ENCODE data around the gene ACOXL. TPM values are rescaled to one million over a fixed set of nuclear protein-coding genes. Genes with fewer than 3 reads are reported as not detected.

The ACOXL gene
- total RNA-seq, 1 donor from 2014 or later: not detected

DNA sequence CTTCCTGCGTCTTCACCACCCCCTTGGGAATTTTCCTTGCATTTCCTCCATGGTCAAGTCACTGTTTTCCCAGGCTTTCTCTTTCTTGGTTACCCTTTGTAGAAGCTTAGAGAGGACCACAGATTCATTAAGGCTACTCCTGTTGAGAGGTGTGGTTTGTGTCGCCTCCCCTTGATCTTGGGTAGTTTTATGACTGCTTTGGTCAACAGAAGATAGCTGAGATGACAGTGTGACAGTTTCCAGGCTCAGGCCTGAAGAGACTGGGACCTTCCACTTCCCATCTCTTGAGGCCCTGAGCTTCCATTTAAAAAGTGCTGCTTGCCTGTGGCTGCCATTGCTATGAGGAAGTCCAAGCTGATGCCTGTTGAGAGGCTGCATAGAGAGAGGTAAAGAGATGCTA is 5.4 kb downstream of the ACOXL start:
- Histone ChIP-seq H3K4me3 (ENCODE audit: low read length in 3 of 3) (no peak overlapping the region), H3K27ac (ENCODE audit: low read depth, low read length) (no peak overlapping the region), H3K36me3 (ENCODE audit: control insufficient read depth in 3 of 3, insufficient read depth in 3 of 3, low read length in 3 of 3) (no peaks in the 10 kb centered on the region), H3K4me1 (ENCODE audit: control insufficient read depth in 3 of 3, insufficient read depth in 3 of 3, low read length in 3 of 3) (peaks cover 0 to 5% (median 2%) of the 10 kb centered on the region in 3 donors), H3K9me3 (ENCODE audit: control insufficient read depth in 3 of 3, low read length in 3 of 3) (peaks cover 0 to 2% (median 0%) of the 10 kb centered on the region in 3 donors), H3K27me3 (ENCODE audit: control insufficient read depth in 3 of 3, insufficient read depth in 3 of 3, low read length in 3 of 3) (peaks cover 27 to 42% (median 36%) of the 10 kb centered on the region in 3 donors), H3K9ac (ENCODE audit: low read depth in 1 of 3, low read length in 3 of 3) (no peak overlapping the region)

DNA sequence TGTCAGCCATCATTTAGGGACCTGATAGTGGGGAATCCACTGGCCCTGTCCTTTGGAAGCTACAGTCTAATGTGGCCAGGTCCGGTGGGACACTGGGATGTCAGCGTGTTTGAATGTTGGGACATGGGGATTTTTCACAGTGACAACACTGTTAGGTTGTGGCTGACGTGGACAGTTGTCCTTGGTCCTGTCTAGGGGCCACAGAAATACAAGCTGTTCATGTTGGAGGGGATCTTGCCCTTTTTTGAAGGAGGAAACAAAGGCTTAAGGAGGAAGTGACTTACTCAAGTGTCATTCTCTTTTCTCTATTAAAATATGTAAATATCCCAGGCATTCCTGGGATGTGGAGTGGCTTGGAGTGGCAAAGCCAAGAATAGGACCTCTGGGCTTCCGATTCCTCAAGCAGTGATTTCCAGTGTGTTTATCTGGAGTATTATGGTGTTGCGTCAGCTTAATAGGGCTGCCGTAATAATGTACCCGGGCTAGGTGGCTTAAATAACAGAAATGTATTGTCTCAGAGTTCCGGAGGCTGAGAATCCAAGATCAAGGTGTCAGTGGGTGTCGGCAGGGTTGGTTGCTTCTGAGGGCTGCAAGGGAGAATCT is 8.5 kb downstream of the ACOXL start:
- Histone ChIP-seq H3K36me3 (ENCODE audit: control insufficient read depth in 3 of 3, insufficient read depth in 3 of 3, low read length in 3 of 3) (no peaks in the 10 kb centered on the region), H3K27me3 (ENCODE audit: control insufficient read depth in 3 of 3, insufficient read depth in 3 of 3, low read length in 3 of 3) (peaks cover under 1 to 17% (median 16%) of the 10 kb centered on the region in 3 donors), H3K9ac (ENCODE audit: low read depth in 1 of 3, low read length in 3 of 3) (no peak overlapping the region), H3K9me3 (ENCODE audit: control insufficient read depth in 3 of 3, low read length in 3 of 3) (peaks cover 0 to 2% (median 0%) of the 10 kb centered on the region in 3 donors), H3K4me3 (ENCODE audit: low read length in 3 of 3) (no peak overlapping the region), H3K4me1 (ENCODE audit: control insufficient read depth in 3 of 3, insufficient read depth in 3 of 3, low read length in 3 of 3) (no peaks in the 10 kb centered on the region), H3K27ac (ENCODE audit: low read depth, low read length) (no peak overlapping the region)

GRCh38 chr2:110741491-110741980 is 9.2 kb downstream of the ACOXL start:
- H3K27ac ChIP-seq (ENCODE audit: low read depth, low read length): no peak overlapping the region
- H3K9me3 ChIP-seq (ENCODE audit: control insufficient read depth in 3 of 3, low read length in 3 of 3): peaks cover 0 to 2% (median 0%) of the 10 kb centered on the region in 3 donors
- no peaks in the 10 kb centered on the region for H3K36me3 ChIP-seq (ENCODE audit: control insufficient read depth in 3 of 3, insufficient read depth in 3 of 3, low read length in 3 of 3)
- H3K27me3 ChIP-seq (ENCODE audit: control insufficient read depth in 3 of 3, insufficient read depth in 3 of 3, low read length in 3 of 3): peaks cover 0 to 20% (median 12%) of the 10 kb centered on the region in 3 donors
- no peak overlapping the region for H3K4me3 ChIP-seq (ENCODE audit: low read length in 3 of 3)
- H3K4me1 ChIP-seq (ENCODE audit: control insufficient read depth in 3 of 3, insufficient read depth in 3 of 3, low read length in 3 of 3): no peaks in the 10 kb centered on the region
- no peak overlapping the region for H3K9ac ChIP-seq (ENCODE audit: low read depth in 1 of 3, low read length in 3 of 3)

- Histone ChIP-seq H3K27me3 (ENCODE audit: control insufficient read depth in 3 of 3, insufficient read depth in 3 of 3, low read length in 3 of 3) (peaks cover 0 to 25% (median 12%) of the 10 kb centered on the region in 3 donors), H3K4me3 (ENCODE audit: low read length in 3 of 3) (no peak overlapping the region), H3K36me3 (ENCODE audit: control insufficient read depth in 3 of 3, insufficient read depth in 3 of 3, low read length in 3 of 3) (no peaks in the 10 kb centered on the region), H3K9ac (ENCODE audit: low read depth in 1 of 3, low read length in 3 of 3) (no peak overlapping the region), H3K27ac (ENCODE audit: low read depth, low read length) (no peak overlapping the region), H3K9me3 (ENCODE audit: control insufficient read depth in 3 of 3, low read length in 3 of 3) (peaks cover 0 to 2% (median 0%) of the 10 kb centered on the region in 3 donors), H3K4me1 (ENCODE audit: control insufficient read depth in 3 of 3, insufficient read depth in 3 of 3, low read length in 3 of 3) (no peaks in the 10 kb centered on the region)
These were observed 10.0 kb downstream of the ACOXL start for GRCh38 chr2:110742412-110742811.

GRCh38 chr2:110743600-110743999 is 11.2 kb downstream of the ACOXL start:
- H3K4me3 ChIP-seq (ENCODE audit: low read length in 3 of 3): no peak overlapping the region
- peaks cover 0 to 2% (median 0%) of the 10 kb centered on the region in 3 donors for H3K9me3 ChIP-seq (ENCODE audit: control insufficient read depth in 3 of 3, low read length in 3 of 3)
- H3K4me1 ChIP-seq (ENCODE audit: control insufficient read depth in 3 of 3, insufficient read depth in 3 of 3, low read length in 3 of 3): no peaks in the 10 kb centered on the region
- H3K27me3 ChIP-seq (ENCODE audit: control insufficient read depth in 3 of 3, insufficient read depth in 3 of 3, low read length in 3 of 3): peaks cover 7 to 21% (median 18%) of the 10 kb centered on the region in 3 donors
- H3K9ac ChIP-seq (ENCODE audit: low read depth in 1 of 3, low read length in 3 of 3): no peak overlapping the region
- H3K27ac ChIP-seq (ENCODE audit: low read depth, low read length): no peak overlapping the region
- no peaks in the 10 kb centered on the region for H3K36me3 ChIP-seq (ENCODE audit: control insufficient read depth in 3 of 3, insufficient read depth in 3 of 3, low read length in 3 of 3)

- Histone ChIP-seq H3K4me1 (ENCODE audit: control insufficient read depth in 3 of 3, insufficient read depth in 3 of 3, low read length in 3 of 3) (no peaks in the 10 kb centered on the region), H3K9me3 (ENCODE audit: control insufficient read depth in 3 of 3, low read length in 3 of 3) (peaks cover 0 to 2% (median 0%) of the 10 kb centered on the region in 3 donors), H3K9ac (ENCODE audit: low read depth in 1 of 3, low read length in 3 of 3) (no peak overlapping the region), H3K27ac (ENCODE audit: low read depth, low read length) (no peak overlapping the region), H3K27me3 (ENCODE audit: control insufficient read depth in 3 of 3, insufficient read depth in 3 of 3, low read length in 3 of 3) (peaks cover 7 to 21% (median 19%) of the 10 kb centered on the region in 3 donors), H3K36me3 (ENCODE audit: control insufficient read depth in 3 of 3, insufficient read depth in 3 of 3, low read length in 3 of 3) (no peaks in the 10 kb centered on the region), H3K4me3 (ENCODE audit: low read length in 3 of 3) (no peak overlapping the region)
These were observed 12.1 kb downstream of the ACOXL start for GRCh38 chr2:110744429-110744828.

- peaks cover 10 to 26% (median 23%) of the 10 kb centered on the region in 3 donors for H3K27me3 ChIP-seq (ENCODE audit: control insufficient read depth in 3 of 3, insufficient read depth in 3 of 3, low read length in 3 of 3)
- no peaks in the 10 kb centered on the region for H3K36me3 ChIP-seq (ENCODE audit: control insufficient read depth in 3 of 3, insufficient read depth in 3 of 3, low read length in 3 of 3)
- no peaks in the 10 kb centered on the region for H3K9me3 ChIP-seq (ENCODE audit: control insufficient read depth in 3 of 3, low read length in 3 of 3)
- H3K27ac ChIP-seq (ENCODE audit: low read depth, low read length): no peak overlapping the region
- H3K4me3 ChIP-seq (ENCODE audit: low read length in 3 of 3): no peak overlapping the region
- H3K9ac ChIP-seq (ENCODE audit: low read depth in 1 of 3, low read length in 3 of 3): no peak overlapping the region
- no peaks in the 10 kb centered on the region for H3K4me1 ChIP-seq (ENCODE audit: control insufficient read depth in 3 of 3, insufficient read depth in 3 of 3, low read length in 3 of 3)
These were observed 12.7 kb downstream of the ACOXL start for GRCh38 chr2:110745048-110745447.

GRCh38 chr2:110746586-110747521 is 14.5 kb downstream of the ACOXL start:
- Histone ChIP-seq H3K4me1 (ENCODE audit: control insufficient read depth in 3 of 3, insufficient read depth in 3 of 3, low read length in 3 of 3) (no peaks in the 10 kb centered on the region), H3K27me3 (ENCODE audit: control insufficient read depth in 3 of 3, insufficient read depth in 3 of 3, low read length in 3 of 3) (peaks cover 10 to 24% (median 20%) of the 10 kb centered on the region in 3 donors), H3K36me3 (ENCODE audit: control insufficient read depth in 3 of 3, insufficient read depth in 3 of 3, low read length in 3 of 3) (no peaks in the 10 kb centered on the region), H3K4me3 (ENCODE audit: low read length in 3 of 3) (no peak overlapping the region), H3K9me3 (ENCODE audit: control insufficient read depth in 3 of 3, low read length in 3 of 3) (no peaks in the 10 kb centered on the region), H3K9ac (ENCODE audit: low read depth in 1 of 3, low read length in 3 of 3) (no peak overlapping the region), H3K27ac (ENCODE audit: low read depth, low read length) (no peak overlapping the region)

- H3K4me1 ChIP-seq (ENCODE audit: control insufficient read depth in 3 of 3, insufficient read depth in 3 of 3, low read length in 3 of 3): no peaks in the 10 kb centered on the region
- H3K36me3 ChIP-seq (ENCODE audit: control insufficient read depth in 3 of 3, insufficient read depth in 3 of 3, low read length in 3 of 3): no peaks in the 10 kb centered on the region
- H3K9me3 ChIP-seq (ENCODE audit: control insufficient read depth in 3 of 3, low read length in 3 of 3): no peaks in the 10 kb centered on the region
- H3K27ac ChIP-seq (ENCODE audit: low read depth, low read length): no peak overlapping the region
- no peak overlapping the region for H3K9ac ChIP-seq (ENCODE audit: low read depth in 1 of 3, low read length in 3 of 3)
- no peak overlapping the region for H3K4me3 ChIP-seq (ENCODE audit: low read length in 3 of 3)
- peaks cover 10 to 22% (median 20%) of the 10 kb centered on the region in 3 donors for H3K27me3 ChIP-seq (ENCODE audit: control insufficient read depth in 3 of 3, insufficient read depth in 3 of 3, low read length in 3 of 3)
These were observed 15.4 kb downstream of the ACOXL start for GRCh38 chr2:110747522-110748488.
